Astrocyte (in vitro differentiated cells and primary cell): Measurements from ENCODE around the gene PRDM15.

Source experiments
- CTCF ChIP-seq: IDR thresholded peaks from 2 replicates; pipeline ENCODE4 v1.5.1; 2011; ENCODE audit warnings: low read depth, mild to moderate bottlenecking, inconsistent platforms, low read length, moderate library complexity; ENCODE audit not compliant: insufficient read depth
- EZH2 ChIP-seq: IDR thresholded peaks from 2 replicates; pipeline ENCODE4 v1.6.1; 2012; ENCODE audit warnings: mild to moderate bottlenecking, low read length, inconsistent platforms; ENCODE audit not compliant: insufficient read depth

DNA sequence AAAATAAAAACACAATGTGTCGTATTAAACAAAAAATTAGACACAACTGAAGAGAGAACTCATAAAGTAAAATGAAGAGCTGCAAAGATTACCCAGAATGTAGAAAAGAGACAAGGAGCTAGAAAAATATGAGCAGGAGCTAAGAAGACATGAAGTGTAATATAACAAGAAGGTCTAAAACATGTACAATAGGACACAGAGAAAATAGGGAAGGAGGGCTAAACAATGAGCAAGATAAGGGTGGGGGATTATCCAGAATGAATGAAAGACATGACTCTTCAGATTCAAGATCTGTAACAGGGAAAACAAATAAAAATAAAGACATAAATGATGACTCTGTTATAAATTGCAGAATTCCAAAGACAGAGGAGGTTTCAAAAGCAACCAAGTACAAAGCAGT, 38.3 kb downstream of the PRDM15 start:
- TF ChIP-seq CTCF: no peak
- TF ChIP-seq EZH2: no peak
